WTC11 (cell line): ENCODE data around the gene CDH20. TPM values are rescaled to one million over a fixed set of nuclear protein-coding genes. Genes with fewer than 3 reads are reported as not detected.

Experiments used
- ATAC-seq: fragments of 200-7000 bp; cut with Tn5 transposase; 2 replicates; pipeline ENCODE4 v1.10.0; 2021; ENCODE audit warnings: mild to moderate bottlenecking, moderate library complexity
- CTCF ChIA-PET: fragments of 300-600 bp; sonication (Branson Sonifier 250); formaldehyde crosslinking; loops from one replicate; lab custom pipeline; 2021; ENCODE audit warnings: antibody characterized with exemption; lab: Charles Lee
- POLR2A ChIA-PET: fragments of 350-600 bp; sonication (Branson Sonifier 250); formaldehyde crosslinking; loops from one replicate; lab custom pipeline; 2021; ENCODE audit warnings: antibody characterized with exemption; lab: Charles Lee
- DNase-seq: peaks from one replicate; pipeline ENCODE4 v3.0.0; 2021; ENCODE audit warnings: low spot score
- H3K27ac Mint-ChIP-seq: 2 replicates; pipeline ENCODE4 v1.8.0; 2021; ENCODE audit warnings: mixed read lengths
- H3K27me3 Mint-ChIP-seq: 2 replicates; pipeline ENCODE4 v1.8.0; 2021; ENCODE audit warnings: low read depth, mild to moderate bottlenecking, moderate library complexity, mixed read lengths
- H3K36me3 Mint-ChIP-seq: 2 replicates; pipeline ENCODE4 v1.8.0; 2021; ENCODE audit warnings: mixed read lengths
- H3K4me1 Mint-ChIP-seq: 2 replicates; pipeline ENCODE4 v1.8.0; 2022; ENCODE audit warnings: mixed read lengths
- H3K4me3 Mint-ChIP-seq: 2 replicates; pipeline ENCODE4 v1.8.0; 2021; ENCODE audit warnings: mild to moderate bottlenecking, moderate library complexity, mixed read lengths
- H3K9me3 Mint-ChIP-seq: 2 replicates; pipeline ENCODE4 v1.8.0; 2021; ENCODE audit warnings: mixed read lengths
- ATF3 ChIP-seq: sonication (generic); formaldehyde crosslinking; conservative IDR thresholded peaks from 2 replicates; pipeline ENCODE4 v1.8.1; 2022; ENCODE audit warnings: mild to moderate bottlenecking, missing genetic modification reagents
- FOXK1 ChIP-seq: sonication (generic); formaldehyde crosslinking; IDR thresholded peaks from 2 replicates; pipeline ENCODE4 v1.8.0; 2022; ENCODE audit warnings: mild to moderate bottlenecking, moderate library complexity, missing genetic modification reagents
- FOXP4 ChIP-seq: sonication (generic); formaldehyde crosslinking; IDR thresholded peaks from 2 replicates; pipeline ENCODE4 v1.8.0; 2022; ENCODE audit warnings: mild to moderate bottlenecking, missing genetic modification reagents
- IRF2 ChIP-seq: sonication (generic); formaldehyde crosslinking; IDR thresholded peaks from 2 replicates; pipeline ENCODE4 v1.8.0; 2022; ENCODE audit warnings: low read depth, missing genetic modification reagents, borderline replicate concordance
- JAZF1 ChIP-seq: fragments of 250-450 bp; sonication (Bioruptor Pico); IDR thresholded peaks from 2 replicates; pipeline ENCODE4 v1.9.0; 2021; ENCODE audit warnings: moderate library complexity, mild to moderate bottlenecking, inconsistent platforms
- KAT7 ChIP-seq: sonication (generic); formaldehyde crosslinking; IDR thresholded peaks from 2 replicates; pipeline ENCODE4 v1.8.1; 2023; ENCODE audit warnings: missing genetic modification reagents, mild to moderate bottlenecking, borderline replicate concordance
- MXD4 ChIP-seq: fragments of 250-450 bp; sonication (Bioruptor Pico); IDR thresholded peaks from 2 replicates; pipeline ENCODE4 v1.8.0; 2021; ENCODE audit warnings: mild to moderate bottlenecking, moderate library complexity, borderline replicate concordance
- NR3C1 ChIP-seq: sonication (generic); formaldehyde crosslinking; conservative IDR thresholded peaks from 2 replicates; pipeline ENCODE4 v1.8.1; 2023; ENCODE audit warnings: low read depth, mild to moderate bottlenecking, missing genetic modification reagents
- PREB ChIP-seq: sonication (generic); formaldehyde crosslinking; IDR thresholded peaks from 2 replicates; pipeline ENCODE4 v1.8.1; 2022; ENCODE audit warnings: mild to moderate bottlenecking, missing genetic modification reagents, moderate library complexity, borderline replicate concordance
- SMAD4 ChIP-seq: sonication (generic); formaldehyde crosslinking; IDR thresholded peaks from 2 replicates; pipeline ENCODE4 v1.8.0; 2022; ENCODE audit warnings: mild to moderate bottlenecking, missing genetic modification reagents
- TCF7 ChIP-seq: sonication (generic); formaldehyde crosslinking; IDR thresholded peaks from 2 replicates; pipeline ENCODE4 v1.8.0; 2022; ENCODE audit warnings: mild to moderate bottlenecking, low read depth, missing genetic modification reagents, moderate library complexity
- TEAD1 ChIP-seq: sonication (generic); formaldehyde crosslinking; IDR thresholded peaks from 2 replicates; pipeline ENCODE4 v1.8.0; 2022; ENCODE audit warnings: mild to moderate bottlenecking, missing genetic modification reagents
- USF2 ChIP-seq: sonication (generic); formaldehyde crosslinking; IDR thresholded peaks from 2 replicates; pipeline ENCODE4 v1.8.1; 2023; ENCODE audit warnings: mild to moderate bottlenecking, missing genetic modification reagents, moderate library complexity
- ZNF263 ChIP-seq: sonication (generic); formaldehyde crosslinking; IDR thresholded peaks from 2 replicates; pipeline ENCODE4 v1.8.1; 2022; ENCODE audit warnings: low read depth, mild to moderate bottlenecking, moderate library complexity, missing genetic modification reagents
- ZNF281 ChIP-seq: sonication (generic); formaldehyde crosslinking; IDR thresholded peaks from 2 replicates; pipeline ENCODE4 v1.8.0; 2023; ENCODE audit warnings: mild to moderate bottlenecking, missing genetic modification reagents
- ZNF317 ChIP-seq: sonication (generic); formaldehyde crosslinking; IDR thresholded peaks from 2 replicates; pipeline ENCODE4 v1.8.1; 2023; ENCODE audit warnings: low read depth, mild to moderate bottlenecking, moderate library complexity, missing genetic modification reagents, borderline replicate concordance
- ZNF423 ChIP-seq: fragments of 250-450 bp; sonication (Bioruptor Pico); IDR thresholded peaks from 2 replicates; pipeline ENCODE4 v2.1.2; 2022; ENCODE audit warnings: mild to moderate bottlenecking, moderate library complexity
- ZNF532 ChIP-seq: fragments of 250-450 bp; sonication (Bioruptor Pico); IDR thresholded peaks from 2 replicates; pipeline ENCODE4 v1.9.0; 2021; ENCODE audit warnings: mild to moderate bottlenecking, borderline replicate concordance
- ZNF671 ChIP-seq: fragments of 250-450 bp; sonication (Bioruptor Pico); IDR thresholded peaks from 2 replicates; pipeline ENCODE4 v1.8.0; 2021; ENCODE audit warnings: mild to moderate bottlenecking
- total RNA-seq: library from RNA; stranded (reverse); gene quantifications from 3 replicates; pipeline ENCODE4 v1.2.3, GENCODE V29; 2021

Gene CDH20
- total RNA-seq, 1 experiment from 2014 or later, result 0.39 TPM

GRCh38 chr18:61334951-61335683 is 1.9 kb downstream of the CDH20 start:
- DNase-seq (no peak), ATAC-seq (no peak)
- ChIA-PET CTCF (interaction anchor here (2.4 kb wide), 1 partner anchor 13 kb away, joined by 16 read pairs; no protein-coding TSS in a partner anchor), POLR2A (no interaction called here)
- H3K9me3 Mint-ChIP-seq, result no peaks in the 10 kb centered on the region
- H3K27me3 Mint-ChIP-seq, result peaks cover 36% of the 10 kb centered on the region
- no peaks in the 10 kb centered on the region for H3K36me3 Mint-ChIP-seq
- no peak overlapping the region for H3K27ac Mint-ChIP-seq
- TF ChIP-seq TEAD1 (CRISPR knock-in tag) (no peak), NR3C1 (CRISPR knock-in tag) (no peak), KAT7 (CRISPR knock-in tag) (no peak), TCF7 (CRISPR knock-in tag) (no peak), PREB (CRISPR knock-in tag) (no peak), USF2 (CRISPR knock-in tag) (no peak), ZNF281 (CRISPR knock-in tag) (no peak), FOXP4 (CRISPR knock-in tag) (no peak), SMAD4 (CRISPR knock-in tag) (no peak), FOXK1 (CRISPR knock-in tag) (no peak), IRF2 (CRISPR knock-in tag) (no peak), ZNF532 (CRISPR knock-in tag) (no peak), ZNF263 (CRISPR knock-in tag) (no peak), ZNF671 (CRISPR knock-in tag) (no peak), ZNF317 (CRISPR knock-in tag) (no peak), JAZF1 (CRISPR knock-in tag) (no peak), MXD4 (CRISPR knock-in tag) (no peak), ATF3 (no peak), ZNF423 (CRISPR knock-in tag) (no peak)
- peak overlapping the region; percentile 89 for H3K4me3 Mint-ChIP-seq
- peaks cover 33% of the 10 kb centered on the region for H3K4me1 Mint-ChIP-seq
